ENCODE results near the gene ZNF618. TPM values are rescaled to one million over a fixed set of nuclear protein-coding genes. Genes with fewer than 3 reads are reported as not detected.
A peak's percentile ranks its signal among the peaks of the same experiment; 100 is the strongest.

Gene ZNF618
- total and polyA plus RNA-seq, 2 experiments from 2014 or later: 2.3 to 5.1 TPM

GRCh38 chr9:113886933-113887332, 10.8 kb downstream of the ZNF618 start:
- Histone ChIP-seq H3K9me2 (ENCODE audit: insufficient read depth) (no peaks in the 10 kb centered on the region), H4K20me1 (ENCODE audit: insufficient read depth) (no peaks in the 10 kb centered on the region), H3K79me2 (ENCODE audit: insufficient read depth) (peaks cover 96% of the 10 kb centered on the region), H3K4me1 (ENCODE audit: insufficient read depth) (peaks cover 13% of the 10 kb centered on the region), H3F3A (ENCODE audit: insufficient read depth) (no peaks in the 10 kb centered on the region), H3K9me3 (ENCODE audit: low read depth) (no peaks in the 10 kb centered on the region), H3K4me3 (no peak overlapping the region), H3K4me2 (ENCODE audit: unreplicated experiment) (peak overlapping the region; percentile 83), H2AFZ (no peak overlapping the region), H3K27me3 (replicated peaks; ENCODE audit: insufficient read depth) (no peaks in the 10 kb centered on the region), H3K36me3 (ENCODE audit: low read depth) (peaks cover 14% of the 10 kb centered on the region; the same call in 1 of the 2 replicates), H3K9ac (no peak overlapping the region), H3K27ac (no peak overlapping the region)
- in situ Hi-C loops (cut with MboI): no loop called here
- TF ChIP-seq EZH2 (IDR thresholded peaks at IDR 0.05; ENCODE audit: insufficient read depth, poor library complexity, severe bottlenecking) (no peak), EZH2phosphoT487 (IDR thresholded peaks at IDR 0.05; ENCODE audit: insufficient read depth, low read depth) (no peak)
- 93 to 94% methylated on average over 2 of the region's 2 CpGs for WGBS, 2 experiments (ENCODE audit: low coverage in 1 of 2, low lambda C conversion rate in 2 of 2, missing lambda C conversion rate in 2 of 2)
- DNase-seq: peak; percentile 45

GRCh38 chr9:113887436-113887835, 11.3 kb downstream of the ZNF618 start:
- no peak for DNase-seq
- no peak overlapping the region for H2AFZ ChIP-seq
- no peaks in the 10 kb centered on the region for H3K27me3 ChIP-seq (replicated peaks; ENCODE audit: insufficient read depth)
- H3K9me3 ChIP-seq (ENCODE audit: low read depth): no peaks in the 10 kb centered on the region
- peaks cover 14% of the 10 kb centered on the region; the same call in 1 of the 2 replicates for H3K36me3 ChIP-seq (ENCODE audit: low read depth)
- H3F3A ChIP-seq (ENCODE audit: insufficient read depth): no peaks in the 10 kb centered on the region
- H3K4me3 ChIP-seq: no peak overlapping the region
- no peak overlapping the region for H3K9ac ChIP-seq
- H3K79me2 ChIP-seq (ENCODE audit: insufficient read depth): peaks cover 96% of the 10 kb centered on the region
- no peak overlapping the region for H3K4me2 ChIP-seq (ENCODE audit: unreplicated experiment)
- H3K4me1 ChIP-seq (ENCODE audit: insufficient read depth): peaks cover 13% of the 10 kb centered on the region
- WGBS, 2 experiments (ENCODE audit: low coverage in 1 of 2, low lambda C conversion rate in 2 of 2, missing lambda C conversion rate in 2 of 2): 97 to 99% methylated on average over 5 of the region's 5 CpGs
- H3K27ac ChIP-seq: no peak overlapping the region
- no peaks in the 10 kb centered on the region for H3K9me2 ChIP-seq (ENCODE audit: insufficient read depth)
- no peaks in the 10 kb centered on the region for H4K20me1 ChIP-seq (ENCODE audit: insufficient read depth)
- in situ Hi-C loops (cut with MboI): no loop called here
- TF ChIP-seq EZH2phosphoT487 (IDR thresholded peaks at IDR 0.05; ENCODE audit: insufficient read depth, low read depth): no peak

GRCh38 chr9:113888336-113888735, 12.2 kb downstream of the ZNF618 start:
- Histone ChIP-seq H3K4me2 (ENCODE audit: unreplicated experiment) (no peak overlapping the region), H2AFZ (no peak overlapping the region), H3K4me3 (no peak overlapping the region), H3K79me2 (ENCODE audit: insufficient read depth) (peaks cover 94% of the 10 kb centered on the region), H3K4me1 (ENCODE audit: insufficient read depth) (peaks cover 13% of the 10 kb centered on the region), H3K36me3 (ENCODE audit: low read depth) (peaks cover 14% of the 10 kb centered on the region; the same call in 1 of the 2 replicates), H3F3A (ENCODE audit: insufficient read depth) (no peaks in the 10 kb centered on the region), H3K9me2 (ENCODE audit: insufficient read depth) (no peaks in the 10 kb centered on the region), H3K9me3 (ENCODE audit: low read depth) (no peaks in the 10 kb centered on the region), H4K20me1 (ENCODE audit: insufficient read depth) (no peaks in the 10 kb centered on the region), H3K9ac (no peak overlapping the region), H3K27me3 (replicated peaks; ENCODE audit: insufficient read depth) (no peaks in the 10 kb centered on the region), H3K27ac (no peak overlapping the region)
- TF ChIP-seq EZH2phosphoT487 (IDR thresholded peaks at IDR 0.05; ENCODE audit: insufficient read depth, low read depth): no peak
- no peak for TF ChIP-seq EZH2 (IDR thresholded peaks at IDR 0.05; ENCODE audit: insufficient read depth, poor library complexity, severe bottlenecking)
- no peak for DNase-seq
- in situ Hi-C loops (cut with MboI): no loop called here
- WGBS, 2 experiments (ENCODE audit: low coverage in 1 of 2, low lambda C conversion rate in 2 of 2, missing lambda C conversion rate in 2 of 2): 48 to 55% methylated on average over 8 of the region's 8 CpGs

- Histone ChIP-seq H4K20me1 (ENCODE audit: insufficient read depth) (no peaks in the 10 kb centered on the region), H3K4me1 (ENCODE audit: insufficient read depth) (peaks cover 13% of the 10 kb centered on the region), H3K27me3 (replicated peaks; ENCODE audit: insufficient read depth) (no peaks in the 10 kb centered on the region), H3K4me2 (ENCODE audit: unreplicated experiment) (no peak overlapping the region), H3K9me3 (ENCODE audit: low read depth) (no peaks in the 10 kb centered on the region), H3K9me2 (ENCODE audit: insufficient read depth) (no peaks in the 10 kb centered on the region), H3K4me3 (no peak overlapping the region), H3F3A (ENCODE audit: insufficient read depth) (no peaks in the 10 kb centered on the region), H3K27ac (no peak overlapping the region), H3K36me3 (ENCODE audit: low read depth) (peaks cover 14% of the 10 kb centered on the region; the same call in 1 of the 2 replicates), H2AFZ (no peak overlapping the region), H3K9ac (no peak overlapping the region), H3K79me2 (ENCODE audit: insufficient read depth) (peaks cover 96% of the 10 kb centered on the region)
- in situ Hi-C loops (cut with MboI): no loop called here
- no peak for DNase-seq
- TF ChIP-seq EZH2phosphoT487 (IDR thresholded peaks at IDR 0.05; ENCODE audit: insufficient read depth, low read depth) (no peak), EZH2 (IDR thresholded peaks at IDR 0.05; ENCODE audit: insufficient read depth, poor library complexity, severe bottlenecking) (no peak)
- WGBS, 2 experiments (ENCODE audit: low coverage in 1 of 2, low lambda C conversion rate in 2 of 2, missing lambda C conversion rate in 2 of 2): 89 to 94% methylated on average over 4 of the region's 4 CpGs
Observed at GRCh38 chr9:113888976-113889375, 12.9 kb downstream of the ZNF618 start.

GRCh38 chr9:113890704-113891103, 14.6 kb downstream of the ZNF618 start:
- in situ Hi-C loops (cut with MboI): no loop called here
- Histone ChIP-seq H3K9ac (no peak overlapping the region), H3K9me2 (ENCODE audit: insufficient read depth) (no peaks in the 10 kb centered on the region), H3K4me1 (ENCODE audit: insufficient read depth) (peaks cover 9% of the 10 kb centered on the region), H3K27ac (no peak overlapping the region), H3K27me3 (replicated peaks; ENCODE audit: insufficient read depth) (no peaks in the 10 kb centered on the region), H3K4me3 (no peak overlapping the region), H3K4me2 (ENCODE audit: unreplicated experiment) (no peak overlapping the region), H3F3A (ENCODE audit: insufficient read depth) (no peaks in the 10 kb centered on the region), H3K9me3 (ENCODE audit: low read depth) (no peaks in the 10 kb centered on the region), H3K36me3 (ENCODE audit: low read depth) (peaks cover 14% of the 10 kb centered on the region; the same call in 1 of the 2 replicates), H3K79me2 (ENCODE audit: insufficient read depth) (peaks cover 96% of the 10 kb centered on the region), H4K20me1 (ENCODE audit: insufficient read depth) (no peaks in the 10 kb centered on the region), H2AFZ (no peak overlapping the region)
- DNase-seq: no peak
- TF ChIP-seq EZH2phosphoT487 (IDR thresholded peaks at IDR 0.05; ENCODE audit: insufficient read depth, low read depth) (no peak), EZH2 (IDR thresholded peaks at IDR 0.05; ENCODE audit: insufficient read depth, poor library complexity, severe bottlenecking) (no peak)
- WGBS, 2 experiments (ENCODE audit: low coverage in 1 of 2, low lambda C conversion rate in 2 of 2, missing lambda C conversion rate in 2 of 2): 97 to 100% methylated on average over 2 of the region's 2 CpGs
